NCI-H1436 (cell line): ENCODE results near the gene MTRFR.
"Not testable (repeated sequence)": the region's sequence is repeated elsewhere in the genome, so short reads cannot be mapped to it uniquely, and the experiment has no call there.

ENCODE experiments used
- DNase-seq: peaks from one replicate; lab custom pipeline; 2025; lab: John Stamatoyannopoulos, UW

The MTRFR gene

GRCh38 chr12:123232807-123233504 is at the start of gene MTRFR, which contains the start of gene MPHOSPH9:
Gene MTRFR, plus strand, starts transcription at chr12:123233436. Its CDS starts 20,239 bp downstream, at chr12:123253675.
Gene MPHOSPH9, minus strand, starts transcription at chr12:123233141. Its CDS starts 2,777 bp downstream, at chr12:123230364.
- DNase-seq, result peak; percentile 99

GRCh38 chr12:123187637-123188036 is 45.6 kb upstream of the MTRFR start:
- no peak for DNase-seq

- no peak for DNase-seq
Observed at GRCh38 chr12:123199936-123200335, 33.3 kb upstream of the MTRFR start.

- DNase-seq, result no peak
Observed at GRCh38 chr12:123200414-123200813, 32.8 kb upstream of the MTRFR start.

GRCh38 chr12:123206794-123207193 is 26.4 kb upstream of the MTRFR start:
- not testable (repeated sequence) for DNase-seq

GRCh38 chr12:123207815-123208214 is 25.4 kb upstream of the MTRFR start:
- not testable (repeated sequence) for DNase-seq

- DNase-seq, result no peak
Observed at GRCh38 chr12:123223241-123223668, 10.0 kb upstream of the MTRFR start.

- DNase-seq, result no peak
Observed at GRCh38 chr12:123225443-123225842, 7.8 kb upstream of the MTRFR start.

GRCh38 chr12:123227581-123228258 is 5.5 kb upstream of the MTRFR start:
- DNase-seq, result no peak

- no peak for DNase-seq
Observed at GRCh38 chr12:123229051-123229450, 4.2 kb upstream of the MTRFR start.

GRCh38 chr12:123231931-123232330 is 1.3 kb upstream of the MTRFR start:
- DNase-seq, result no peak

- no peak for DNase-seq
Observed at GRCh38 chr12:123232472-123232806, 797 bp upstream of the MTRFR start.

- DNase-seq, result no peak
Observed at GRCh38 chr12:123233505-123234308, 471 bp downstream of the MTRFR start.

- peak; percentile 32 for DNase-seq
Observed at GRCh38 chr12:123237646-123238329, 4.6 kb downstream of the MTRFR start.

- no peak for DNase-seq
Observed at GRCh38 chr12:123238330-123238682, 5.1 kb downstream of the MTRFR start.

GRCh38 chr12:123238961-123239360 is 5.7 kb downstream of the MTRFR start:
- DNase-seq, result no peak

- peak; percentile 32 for DNase-seq
Observed at GRCh38 chr12:123242116-123242904, 9.1 kb downstream of the MTRFR start.

GRCh38 chr12:123243671-123244262 is 10.5 kb downstream of the MTRFR start:
- DNase-seq, result no peak

- DNase-seq, result no peak
Observed at GRCh38 chr12:123245678-123246077, 12.4 kb downstream of the MTRFR start.

- DNase-seq, result not testable (repeated sequence)
Observed at GRCh38 chr12:123248129-123248528, 14.9 kb downstream of the MTRFR start.
